SK-N-SH treated with all-trans-retinoic acid at 6 μM for 48 hours (cell line): ENCODE measurements around the gene CYB5RL.
A peak's percentile ranks its signal among the peaks of the same experiment; 100 is the strongest.

Source experiments
- ATAC-seq: fragments of 200-7000 bp; cut with Tn5 transposase; 3 replicates; pipeline ENCODE4 v1.9.1; 2020; ENCODE audit warnings: mild to moderate bottlenecking, moderate library complexity
- BACH2 ChIP-seq: fragments of 250-450 bp; sonication (Bioruptor Pico); IDR thresholded peaks from 2 replicates; pipeline ENCODE4 v1.9.0; 2021; ENCODE audit warnings: mild to moderate bottlenecking, borderline replicate concordance
- ESRRG ChIP-seq: fragments of 250-450 bp; sonication (Bioruptor Pico); IDR thresholded peaks from 2 replicates; pipeline ENCODE4 v1.6.1; 2021; ENCODE audit warnings: mild to moderate bottlenecking
- GLIS3 ChIP-seq: fragments of 250-450 bp; sonication (Bioruptor Pico); IDR thresholded peaks from 2 replicates; pipeline ENCODE4 v1.5.0; 2020; ENCODE audit warnings: mild to moderate bottlenecking, moderate library complexity
- ISL1 ChIP-seq: fragments of 250-450 bp; sonication (Bioruptor Pico); IDR thresholded peaks from 2 replicates; pipeline ENCODE4 v2.1.2; 2022; ENCODE audit warnings: mild to moderate bottlenecking, moderate library complexity
- OSR1 ChIP-seq: fragments of 250-450 bp; sonication (Bioruptor Pico); IDR thresholded peaks from 2 replicates; pipeline ENCODE4 v1.8.0; 2022; ENCODE audit warnings: moderate library complexity, mild to moderate bottlenecking, inconsistent platforms
- PATZ1 ChIP-seq: fragments of 250-450 bp; sonication (Bioruptor Pico); IDR thresholded peaks from 2 replicates; pipeline ENCODE4 v1.8.0; 2020; ENCODE audit warnings: mild to moderate bottlenecking, moderate library complexity, borderline replicate concordance
- PPARA ChIP-seq: fragments of 250-450 bp; sonication (Bioruptor Pico); IDR thresholded peaks from 2 replicates; pipeline ENCODE4 v1.5.0; 2020; ENCODE audit warnings: mild to moderate bottlenecking, borderline replicate concordance
- RARB ChIP-seq: fragments of 250-450 bp; sonication (Bioruptor Pico); IDR thresholded peaks from 2 replicates; pipeline ENCODE4 v1.8.0; 2021; ENCODE audit warnings: mild to moderate bottlenecking, moderate library complexity
- SNAI2 ChIP-seq: fragments of 250-450 bp; sonication (Bioruptor Pico); IDR thresholded peaks from 2 replicates; pipeline ENCODE4 v1.5.0; 2020; ENCODE audit warnings: mild to moderate bottlenecking, moderate library complexity
- TCF4 ChIP-seq: fragments of 250-450 bp; sonication (Bioruptor Pico); IDR thresholded peaks from 2 replicates; pipeline ENCODE4 v1.8.0; 2021; ENCODE audit warnings: mild to moderate bottlenecking, moderate library complexity, borderline replicate concordance
- TOX ChIP-seq: fragments of 250-450 bp; sonication (Bioruptor Pico); IDR thresholded peaks from 2 replicates; pipeline ENCODE4 v1.8.0; 2021; ENCODE audit warnings: mild to moderate bottlenecking, moderate library complexity, borderline replicate concordance
- ZC3H10 ChIP-seq: fragments of 250-450 bp; sonication (Bioruptor Pico); IDR thresholded peaks from 2 replicates; pipeline ENCODE4 v1.5.1; 2021; ENCODE audit warnings: mild to moderate bottlenecking, moderate library complexity
- ZFP3 ChIP-seq: fragments of 250-450 bp; sonication (Bioruptor Pico); IDR thresholded peaks from 2 replicates; pipeline ENCODE4 v1.5.0; 2020; ENCODE audit warnings: mild to moderate bottlenecking, moderate library complexity
- ZFP30 ChIP-seq: fragments of 450-650 bp; formaldehyde crosslinking; IDR thresholded peaks from 2 replicates; pipeline ENCODE4 v1.5.0; 2022; ENCODE audit warnings: mild to moderate bottlenecking, moderate library complexity
- ZNF565 ChIP-seq: fragments of 450-650 bp; formaldehyde crosslinking; conservative IDR thresholded peaks from 2 replicates; pipeline ENCODE4 v1.5.0; 2020; ENCODE audit warnings: low read depth, mild to moderate bottlenecking, moderate library complexity
- ZNF70 ChIP-seq: fragments of 450-650 bp; formaldehyde crosslinking; IDR thresholded peaks from 2 replicates; pipeline ENCODE4 v1.5.0; 2020; ENCODE audit warnings: mild to moderate bottlenecking, moderate library complexity
- TF ChIP-seq, protein P1 (sequence below): fragments of 250-450 bp; sonication (Bioruptor Pico); IDR thresholded peaks from 2 replicates; pipeline ENCODE4 v1.5.1; 2020; ENCODE audit warnings: low read depth, mild to moderate bottlenecking, moderate library complexity
- TF ChIP-seq, protein P2 (sequence below): fragments of 250-450 bp; sonication (Bioruptor Pico); IDR thresholded peaks from 2 replicates; pipeline ENCODE4 v1.5.0; 2020; ENCODE audit warnings: mild to moderate bottlenecking, moderate library complexity
- TF ChIP-seq, protein P3 (sequence below): fragments of 250-450 bp; sonication (Bioruptor Pico); IDR thresholded peaks from 2 replicates; pipeline ENCODE4 v1.8.0; 2021; ENCODE audit warnings: low read depth, mild to moderate bottlenecking, moderate library complexity, borderline replicate concordance
- TF ChIP-seq, protein P4 (sequence below): fragments of 250-450 bp; sonication (Bioruptor Pico); IDR thresholded peaks from 2 replicates; pipeline ENCODE4 v1.5.1; 2021; ENCODE audit warnings: mild to moderate bottlenecking, moderate library complexity

The CYB5RL gene

DNA sequence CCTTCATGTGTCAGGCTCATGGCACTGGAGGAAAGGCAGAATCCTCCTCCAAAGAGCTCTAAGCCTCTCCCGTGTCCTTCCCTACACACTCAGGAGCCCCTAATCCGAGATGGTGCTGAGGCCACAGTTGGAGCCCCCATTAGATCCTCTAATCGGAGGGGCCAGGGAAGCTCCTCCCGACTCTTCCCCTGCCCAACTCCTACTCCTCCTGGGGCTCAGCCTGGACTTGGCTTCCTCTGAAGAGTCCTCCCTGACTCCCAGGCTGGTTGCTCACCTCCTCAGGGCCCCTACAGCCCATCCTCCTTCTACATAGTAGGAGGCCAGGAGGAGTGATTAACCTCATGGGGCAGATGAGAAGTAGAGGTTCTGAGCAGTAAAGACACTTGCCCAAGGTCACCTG is 25.7 kb downstream of the CYB5RL start:
- TF ChIP-seq OSR1 (CRISPR knock-in tag) (no peak), ZFP3 (CRISPR knock-in tag) (no peak), BACH2 (CRISPR knock-in tag) (no peak), RARB (no peak), PATZ1 (no peak), TCF4 (CRISPR knock-in tag) (no peak), ZFP30 (CRISPR knock-in tag) (no peak), ESRRG (CRISPR knock-in tag) (no peak), TOX (CRISPR knock-in tag) (no peak), ISL1 (CRISPR knock-in tag) (no peak), ZC3H10 (no peak), ZNF70 (CRISPR knock-in tag) (no peak)
- TF ChIP-seq, protein P1, sequence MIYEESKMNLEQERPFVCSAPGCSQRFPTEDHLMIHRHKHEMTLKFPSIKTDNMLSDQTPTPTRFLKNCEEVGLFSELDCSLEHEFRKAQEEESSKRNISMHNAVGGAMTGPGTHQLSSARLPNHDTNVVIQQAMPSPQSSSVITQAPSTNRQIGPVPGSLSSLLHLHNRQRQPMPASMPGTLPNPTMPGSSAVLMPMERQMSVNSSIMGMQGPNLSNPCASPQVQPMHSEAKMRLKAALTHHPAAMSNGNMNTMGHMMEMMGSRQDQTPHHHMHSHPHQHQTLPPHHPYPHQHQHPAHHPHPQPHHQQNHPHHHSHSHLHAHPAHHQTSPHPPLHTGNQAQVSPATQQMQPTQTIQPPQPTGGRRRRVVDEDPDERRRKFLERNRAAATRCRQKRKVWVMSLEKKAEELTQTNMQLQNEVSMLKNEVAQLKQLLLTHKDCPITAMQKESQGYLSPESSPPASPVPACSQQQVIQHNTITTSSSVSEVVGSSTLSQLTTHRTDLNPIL (CRISPR knock-in tag) = no peak
- TF ChIP-seq, protein P2, sequence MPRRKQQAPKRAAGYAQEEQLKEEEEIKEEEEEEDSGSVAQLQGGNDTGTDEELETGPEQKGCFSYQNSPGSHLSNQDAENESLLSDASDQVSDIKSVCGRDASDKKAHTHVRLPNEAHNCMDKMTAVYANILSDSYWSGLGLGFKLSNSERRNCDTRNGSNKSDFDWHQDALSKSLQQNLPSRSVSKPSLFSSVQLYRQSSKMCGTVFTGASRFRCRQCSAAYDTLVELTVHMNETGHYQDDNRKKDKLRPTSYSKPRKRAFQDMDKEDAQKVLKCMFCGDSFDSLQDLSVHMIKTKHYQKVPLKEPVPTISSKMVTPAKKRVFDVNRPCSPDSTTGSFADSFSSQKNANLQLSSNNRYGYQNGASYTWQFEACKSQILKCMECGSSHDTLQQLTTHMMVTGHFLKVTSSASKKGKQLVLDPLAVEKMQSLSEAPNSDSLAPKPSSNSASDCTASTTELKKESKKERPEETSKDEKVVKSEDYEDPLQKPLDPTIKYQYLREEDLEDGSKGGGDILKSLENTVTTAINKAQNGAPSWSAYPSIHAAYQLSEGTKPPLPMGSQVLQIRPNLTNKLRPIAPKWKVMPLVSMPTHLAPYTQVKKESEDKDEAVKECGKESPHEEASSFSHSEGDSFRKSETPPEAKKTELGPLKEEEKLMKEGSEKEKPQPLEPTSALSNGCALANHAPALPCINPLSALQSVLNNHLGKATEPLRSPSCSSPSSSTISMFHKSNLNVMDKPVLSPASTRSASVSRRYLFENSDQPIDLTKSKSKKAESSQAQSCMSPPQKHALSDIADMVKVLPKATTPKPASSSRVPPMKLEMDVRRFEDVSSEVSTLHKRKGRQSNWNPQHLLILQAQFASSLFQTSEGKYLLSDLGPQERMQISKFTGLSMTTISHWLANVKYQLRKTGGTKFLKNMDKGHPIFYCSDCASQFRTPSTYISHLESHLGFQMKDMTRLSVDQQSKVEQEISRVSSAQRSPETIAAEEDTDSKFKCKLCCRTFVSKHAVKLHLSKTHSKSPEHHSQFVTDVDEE = no peak
- TF ChIP-seq, protein P3, sequence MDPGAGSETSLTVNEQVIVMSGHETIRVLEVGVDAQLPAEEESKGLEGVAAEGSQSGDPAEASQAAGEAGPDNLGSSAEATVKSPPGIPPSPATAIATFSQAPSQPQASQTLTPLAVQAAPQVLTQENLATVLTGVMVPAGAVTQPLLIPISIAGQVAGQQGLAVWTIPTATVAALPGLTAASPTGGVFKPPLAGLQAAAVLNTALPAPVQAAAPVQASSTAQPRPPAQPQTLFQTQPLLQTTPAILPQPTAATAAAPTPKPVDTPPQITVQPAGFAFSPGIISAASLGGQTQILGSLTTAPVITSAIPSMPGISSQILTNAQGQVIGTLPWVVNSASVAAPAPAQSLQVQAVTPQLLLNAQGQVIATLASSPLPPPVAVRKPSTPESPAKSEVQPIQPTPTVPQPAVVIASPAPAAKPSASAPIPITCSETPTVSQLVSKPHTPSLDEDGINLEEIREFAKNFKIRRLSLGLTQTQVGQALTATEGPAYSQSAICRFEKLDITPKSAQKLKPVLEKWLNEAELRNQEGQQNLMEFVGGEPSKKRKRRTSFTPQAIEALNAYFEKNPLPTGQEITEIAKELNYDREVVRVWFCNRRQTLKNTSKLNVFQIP (CRISPR knock-in tag) = no peak
- TF ChIP-seq, all 23 proteins: peak for 0
- no peak for ATAC-seq

DNA sequence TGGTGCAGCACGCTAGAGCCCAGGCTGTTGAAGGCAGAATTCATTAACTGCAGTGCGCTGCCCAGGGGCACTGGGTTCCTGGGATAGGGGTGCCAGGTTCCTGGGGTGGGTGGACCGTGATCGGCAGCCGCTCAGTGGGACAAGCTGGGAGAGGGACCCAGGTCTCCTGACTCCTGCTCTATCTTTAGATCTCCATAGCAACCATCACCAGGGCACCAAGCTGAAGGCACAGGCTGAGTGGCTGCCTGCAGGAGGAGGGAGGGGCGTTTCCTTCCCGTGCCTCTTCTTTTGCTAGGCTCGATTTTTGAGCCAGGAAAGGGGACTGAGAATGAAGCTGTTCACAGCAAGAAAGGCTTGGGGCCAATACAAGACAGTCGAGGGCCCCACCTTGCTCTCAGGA is 26.1 kb downstream of the CYB5RL start:
- no peak for ATAC-seq
- no peak for TF ChIP-seq ZFP30 (CRISPR knock-in tag)
- TF ChIP-seq, protein P4, sequence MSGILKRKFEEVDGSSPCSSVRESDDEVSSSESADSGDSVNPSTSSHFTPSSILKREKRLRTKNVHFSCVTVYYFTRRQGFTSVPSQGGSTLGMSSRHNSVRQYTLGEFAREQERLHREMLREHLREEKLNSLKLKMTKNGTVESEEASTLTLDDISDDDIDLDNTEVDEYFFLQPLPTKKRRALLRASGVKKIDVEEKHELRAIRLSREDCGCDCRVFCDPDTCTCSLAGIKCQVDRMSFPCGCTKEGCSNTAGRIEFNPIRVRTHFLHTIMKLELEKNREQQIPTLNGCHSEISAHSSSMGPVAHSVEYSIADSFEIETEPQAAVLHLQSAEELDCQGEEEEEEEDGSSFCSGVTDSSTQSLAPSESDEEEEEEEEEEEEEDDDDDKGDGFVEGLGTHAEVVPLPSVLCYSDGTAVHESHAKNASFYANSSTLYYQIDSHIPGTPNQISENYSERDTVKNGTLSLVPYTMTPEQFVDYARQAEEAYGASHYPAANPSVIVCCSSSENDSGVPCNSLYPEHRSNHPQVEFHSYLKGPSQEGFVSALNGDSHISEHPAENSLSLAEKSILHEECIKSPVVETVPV (CRISPR knock-in tag) = no peak
- TF ChIP-seq, protein P1 (CRISPR knock-in tag) = no peak

GRCh38 chr1:54172614-54173599 is 26.9 kb downstream of the CYB5RL start:
- peak; percentile 26; the same call in 1 of the 3 replicates for ATAC-seq
- TF ChIP-seq ESRRG (CRISPR knock-in tag) (no peak), BACH2 (CRISPR knock-in tag) (no peak), TCF4 (CRISPR knock-in tag) (no peak), GLIS3 (CRISPR knock-in tag) (no peak), PPARA (CRISPR knock-in tag) (no peak), ZFP30 (CRISPR knock-in tag) (no peak), ZFP3 (CRISPR knock-in tag) (no peak), ZNF565 (no peak), SNAI2 (no peak), RARB (no peak)
- TF ChIP-seq, protein P4 (CRISPR knock-in tag) = no peak
- TF ChIP-seq, protein P3 (CRISPR knock-in tag) = no peak
- TF ChIP-seq, protein P1 (CRISPR knock-in tag) = no peak
